ENCODE results near the gene MLNR.

The MLNR gene, protein sequence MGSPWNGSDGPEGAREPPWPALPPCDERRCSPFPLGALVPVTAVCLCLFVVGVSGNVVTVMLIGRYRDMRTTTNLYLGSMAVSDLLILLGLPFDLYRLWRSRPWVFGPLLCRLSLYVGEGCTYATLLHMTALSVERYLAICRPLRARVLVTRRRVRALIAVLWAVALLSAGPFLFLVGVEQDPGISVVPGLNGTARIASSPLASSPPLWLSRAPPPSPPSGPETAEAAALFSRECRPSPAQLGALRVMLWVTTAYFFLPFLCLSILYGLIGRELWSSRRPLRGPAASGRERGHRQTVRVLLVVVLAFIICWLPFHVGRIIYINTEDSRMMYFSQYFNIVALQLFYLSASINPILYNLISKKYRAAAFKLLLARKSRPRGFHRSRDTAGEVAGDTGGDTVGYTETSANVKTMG

DNA sequence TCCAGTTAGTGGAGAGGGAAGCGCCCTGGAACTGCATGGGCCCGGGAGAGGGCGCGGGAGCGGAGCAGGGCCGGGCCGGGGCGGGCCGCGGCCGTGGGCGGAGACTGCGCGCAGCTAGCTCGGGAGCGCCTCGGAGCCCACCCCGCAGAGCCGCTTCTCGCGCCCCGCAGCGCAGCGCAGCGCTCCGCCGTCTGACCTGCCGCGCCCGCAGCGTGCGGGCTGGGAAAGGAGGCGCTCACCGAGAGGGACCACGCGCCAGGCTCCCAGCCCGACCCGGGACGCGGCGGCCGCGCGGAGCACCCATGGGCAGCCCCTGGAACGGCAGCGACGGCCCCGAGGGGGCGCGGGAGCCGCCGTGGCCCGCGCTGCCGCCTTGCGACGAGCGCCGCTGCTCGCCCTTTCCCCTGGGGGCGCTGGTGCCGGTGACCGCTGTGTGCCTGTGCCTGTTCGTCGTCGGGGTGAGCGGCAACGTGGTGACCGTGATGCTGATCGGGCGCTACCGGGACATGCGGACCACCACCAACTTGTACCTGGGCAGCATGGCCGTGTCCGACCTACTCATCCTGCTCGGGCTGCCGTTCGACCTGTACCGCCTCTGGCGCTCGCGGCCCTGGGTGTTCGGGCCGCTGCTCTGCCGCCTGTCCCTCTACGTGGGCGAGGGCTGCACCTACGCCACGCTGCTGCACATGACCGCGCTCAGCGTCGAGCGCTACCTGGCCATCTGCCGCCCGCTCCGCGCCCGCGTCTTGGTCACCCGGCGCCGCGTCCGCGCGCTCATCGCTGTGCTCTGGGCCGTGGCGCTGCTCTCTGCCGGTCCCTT lies at the start of gene MLNR:
TSS of gene MLNR (plus strand) at position 303 of the 820 bp plus-strand sequence. CDS start at position 303, 0 bp downstream.
- DNase-seq (ENCODE audit: low read depth): peak; percentile 12
- H3K4me3 ChIP-seq (ENCODE audit: low read length): peak within 1 kb of the TSS; percentile 16; the same call in 1 of the 2 replicates

GRCh38 chr13:49171359-49171758 lies 48.8 kb upstream of the MLNR start:
- no peak overlapping the region for H3K4me3 ChIP-seq (ENCODE audit: low read length)
- DNase-seq (ENCODE audit: low read depth): no peak
- no peak for TF ChIP-seq CTCF (conservative IDR thresholded peaks at IDR 0.05; ENCODE audit: low read length)

More for the DNA sequence above, at the start of gene MLNR:
- no peak for TF ChIP-seq CTCF (conservative IDR thresholded peaks at IDR 0.05; ENCODE audit: low read length)

- H3K4me3 ChIP-seq (ENCODE audit: low read length): no peak overlapping the region
- TF ChIP-seq CTCF (conservative IDR thresholded peaks at IDR 0.05; ENCODE audit: low read length): no peak
- DNase-seq (ENCODE audit: low read depth): no peak
Measured at GRCh38 chr13:49183672-49184325, 36.3 kb upstream of the MLNR start.

GRCh38 chr13:49184621-49185020 lies 35.5 kb upstream of the MLNR start:
- no peak overlapping the region for H3K4me3 ChIP-seq (ENCODE audit: low read length)
- TF ChIP-seq CTCF (conservative IDR thresholded peaks at IDR 0.05; ENCODE audit: low read length): no peak
- DNase-seq (ENCODE audit: low read depth): no peak

DNA sequence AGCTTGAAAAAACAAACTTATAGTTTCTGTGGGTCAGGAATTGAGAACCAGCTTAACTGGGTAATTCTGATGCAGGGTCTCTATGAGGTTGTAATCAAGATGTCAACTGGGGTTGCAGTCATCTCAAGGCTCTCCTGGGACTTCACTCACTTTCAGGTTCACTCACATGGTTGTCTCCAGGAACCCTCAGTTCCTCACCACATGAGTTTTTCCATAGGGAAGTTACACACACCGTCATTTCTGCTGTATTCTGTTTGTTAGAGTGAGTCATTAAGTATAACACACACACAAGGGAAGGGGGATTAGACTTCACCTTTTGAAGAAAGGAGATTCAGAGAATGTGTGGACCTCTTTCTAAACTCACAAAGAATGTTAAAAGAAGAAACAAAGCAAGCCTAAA lies 34.9 kb upstream of the MLNR start:
- TF ChIP-seq CTCF (conservative IDR thresholded peaks at IDR 0.05; ENCODE audit: low read length): no peak
- no peak for DNase-seq (ENCODE audit: low read depth)

DNA sequence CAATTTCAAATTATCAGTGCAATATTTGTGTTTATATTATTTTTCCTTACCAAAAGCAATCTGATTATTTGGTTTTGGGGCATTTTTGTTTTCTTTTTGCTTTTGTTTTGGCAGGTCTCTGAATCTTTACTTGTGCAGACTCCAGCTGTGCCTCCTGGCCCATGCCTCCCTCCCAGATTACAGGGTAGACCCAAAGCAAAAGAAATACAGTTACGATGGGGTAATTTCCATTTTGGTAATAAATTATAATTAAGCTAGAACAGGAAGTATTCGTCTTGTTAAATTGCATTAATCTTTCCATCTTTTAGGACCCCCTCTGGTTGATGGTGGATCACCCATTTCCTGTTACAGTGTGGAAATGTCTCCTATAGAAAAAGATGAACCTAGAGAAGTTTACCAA lies 29.2 kb upstream of the MLNR start:
- no peak overlapping the region for H3K4me3 ChIP-seq (ENCODE audit: low read length)
- DNase-seq (ENCODE audit: low read depth): no peak
- no peak for TF ChIP-seq CTCF (conservative IDR thresholded peaks at IDR 0.05; ENCODE audit: low read length)

More for the DNA sequence above, 34.9 kb upstream of the MLNR start:
- H3K4me3 ChIP-seq (ENCODE audit: low read length): no peak overlapping the region
